GM19468 (cell line): ENCODE results near the gene AKT2.

Experiments
- ATAC-seq: cut with Tn5 transposase; IDR thresholded peaks from one replicate; pipeline ENCODE4 v1.9.1; 2021; ENCODE audit warnings: mild to moderate bottlenecking, moderate library complexity, moderate number of reproducible peaks; ENCODE audit not compliant: unreplicated experiment; ENCODE audit errors: extremely low read depth

AKT2 gene

GRCh38 chr19:40239415-40240226 lies 45.5 kb downstream of the AKT2 start:
- ATAC-seq, result no peak

- ATAC-seq, result no peak
These were observed 46.4 kb downstream of the AKT2 start for GRCh38 chr19:40238775-40239174.

DNA sequence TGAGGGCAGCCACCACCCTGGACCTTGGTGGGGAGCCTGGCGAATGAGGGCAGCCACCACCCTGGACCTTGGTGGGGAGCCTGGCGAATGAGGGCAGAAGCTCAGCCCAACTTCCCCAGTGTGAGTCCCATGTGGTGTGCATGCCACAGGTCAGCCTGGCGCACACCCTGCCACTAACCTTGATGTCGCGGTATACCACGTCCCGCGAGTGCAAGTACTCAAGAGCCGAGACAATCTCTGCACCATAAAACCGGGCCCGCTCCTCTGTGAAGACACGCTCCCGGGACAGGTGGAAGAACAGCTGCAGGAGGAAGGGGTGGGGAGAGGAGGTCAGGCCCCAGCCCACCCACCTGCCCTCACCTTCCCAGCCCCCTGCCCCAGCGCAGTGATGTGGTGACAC lies 47.4 kb downstream of the AKT2 start:
- no peak for ATAC-seq

DNA sequence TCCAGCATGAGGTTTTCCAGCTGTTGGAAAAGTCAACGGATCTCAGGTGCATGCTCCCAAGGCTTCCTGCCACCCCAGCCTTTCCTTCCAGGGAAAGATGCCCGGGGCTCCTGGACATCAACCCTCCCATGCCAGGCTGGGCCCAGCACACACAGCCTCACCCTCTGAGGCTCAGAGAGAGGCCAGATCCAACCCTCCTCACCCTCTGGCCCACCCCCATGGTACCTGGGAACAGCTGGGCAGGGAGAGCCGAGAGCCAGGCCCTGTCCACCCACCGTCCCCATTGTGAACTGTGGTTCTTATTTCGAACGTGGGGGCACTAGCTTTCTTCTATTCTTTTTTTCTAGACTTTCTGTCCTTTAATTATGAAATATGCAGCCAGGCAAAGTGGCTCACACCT lies 48.8 kb downstream of the AKT2 start:
- ATAC-seq, result no peak

DNA sequence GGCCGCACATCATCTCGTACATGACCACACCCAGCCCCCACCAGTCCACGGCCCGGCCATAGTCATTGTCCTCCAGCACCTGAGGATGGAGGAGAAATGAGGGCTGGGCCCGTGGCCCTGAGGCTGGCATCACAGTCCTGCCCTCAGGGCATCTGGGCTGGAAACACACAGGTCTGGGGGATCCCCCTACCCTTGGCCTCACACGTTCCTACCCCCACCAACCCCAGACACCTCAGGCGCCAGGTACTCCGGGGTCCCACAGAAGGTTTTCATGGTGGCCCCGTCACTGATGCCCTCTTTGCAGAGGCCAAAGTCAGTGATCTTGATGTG lies 49.2 kb downstream of the AKT2 start:
- no peak for ATAC-seq

DNA sequence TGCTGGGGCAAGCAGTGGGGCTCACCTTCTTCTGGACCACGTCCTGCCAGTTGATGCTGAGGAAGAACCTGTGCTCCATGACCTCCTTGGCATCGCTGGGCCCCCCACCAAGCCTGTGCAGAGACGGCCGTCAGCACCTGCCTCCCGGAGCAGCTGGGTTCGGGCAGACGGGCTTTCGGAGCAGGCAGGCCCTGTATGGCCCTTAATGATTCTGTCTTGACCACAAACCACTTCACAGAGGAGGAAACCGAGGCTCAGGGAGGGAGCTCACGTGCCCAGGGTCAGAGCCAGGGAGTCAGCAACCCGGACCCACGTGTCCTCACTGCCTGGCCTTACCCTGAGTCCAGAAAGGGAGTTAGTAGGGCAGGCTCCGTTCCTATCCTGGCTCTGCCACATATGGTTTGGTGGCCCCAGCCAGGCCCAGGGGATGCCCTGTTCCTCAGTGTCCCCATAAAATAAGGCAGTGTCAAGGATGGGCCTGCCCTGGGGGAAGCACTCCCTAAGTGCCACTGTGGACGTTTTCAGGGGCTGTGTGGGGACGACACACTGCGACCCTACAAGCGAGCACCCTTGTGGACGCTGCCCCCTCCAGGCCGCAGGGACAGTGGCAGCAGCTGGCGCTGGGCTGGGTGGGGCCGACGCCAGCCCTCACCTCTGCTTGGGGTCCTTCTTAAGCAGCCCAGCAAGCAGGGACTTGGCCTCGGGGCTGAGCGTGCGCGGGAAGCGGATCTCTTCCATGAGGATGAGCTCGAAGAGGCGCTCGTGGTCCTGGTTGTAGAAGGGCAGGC lies 49.7 kb downstream of the AKT2 start:
- no peak for ATAC-seq

- ATAC-seq, result no peak
These were observed 50.5 kb downstream of the AKT2 start for GRCh38 chr19:40234429-40235237.

DNA sequence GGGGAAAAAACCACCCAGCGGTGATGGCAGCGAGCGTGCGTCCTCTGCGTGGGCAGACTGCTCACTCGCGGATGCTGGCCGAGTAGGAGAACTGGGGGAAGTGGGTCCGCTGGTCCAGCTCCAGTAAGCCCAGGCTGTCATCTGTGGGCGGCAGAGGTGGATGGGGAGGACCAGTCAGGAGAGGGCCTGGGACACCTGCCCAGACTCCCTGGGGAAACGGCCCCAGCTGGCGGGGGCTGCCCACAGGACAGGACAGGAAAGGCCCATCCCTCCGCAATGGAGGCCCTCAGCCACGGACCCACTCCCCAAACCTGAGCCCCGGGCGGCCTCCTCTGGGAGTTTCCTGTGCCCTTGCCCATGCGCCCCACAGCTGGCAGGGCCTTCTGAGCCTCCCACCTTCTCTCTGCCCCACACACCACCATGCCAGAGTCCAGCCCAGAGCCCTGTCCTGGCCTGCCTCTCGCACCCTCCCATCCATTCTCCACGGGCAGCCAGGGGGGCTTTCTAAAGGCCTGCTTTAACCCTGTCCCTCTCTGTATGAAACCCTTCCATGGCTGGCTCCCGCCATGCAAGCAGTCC lies 51.2 kb downstream of the AKT2 start:
- ATAC-seq, result no peak

GRCh38 chr19:40232949-40233810 lies 52.0 kb downstream of the AKT2 start:
- ATAC-seq, result no peak

DNA sequence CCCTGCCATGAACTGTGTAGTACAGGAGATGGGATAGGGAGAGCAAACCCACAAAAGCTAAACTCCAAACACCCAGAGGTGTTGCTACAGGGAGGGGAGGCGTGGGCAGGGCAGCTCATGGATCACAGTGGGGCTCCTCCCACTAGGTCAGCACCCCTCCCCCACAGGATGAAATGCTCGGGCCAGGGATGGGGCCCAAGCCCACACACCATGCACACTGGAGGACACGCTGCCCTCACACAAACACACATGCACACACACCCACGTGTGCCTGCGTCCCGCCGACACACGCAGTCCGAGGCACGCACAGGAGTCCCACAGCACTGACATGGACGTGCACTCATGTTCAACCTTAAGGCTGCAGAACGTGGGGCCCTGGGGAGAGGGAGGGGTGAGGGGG lies 52.7 kb downstream of the AKT2 start:
- no peak for ATAC-seq

- ATAC-seq, result no peak
These were observed 53.4 kb downstream of the AKT2 start for GRCh38 chr19:40231544-40232424.

DNA sequence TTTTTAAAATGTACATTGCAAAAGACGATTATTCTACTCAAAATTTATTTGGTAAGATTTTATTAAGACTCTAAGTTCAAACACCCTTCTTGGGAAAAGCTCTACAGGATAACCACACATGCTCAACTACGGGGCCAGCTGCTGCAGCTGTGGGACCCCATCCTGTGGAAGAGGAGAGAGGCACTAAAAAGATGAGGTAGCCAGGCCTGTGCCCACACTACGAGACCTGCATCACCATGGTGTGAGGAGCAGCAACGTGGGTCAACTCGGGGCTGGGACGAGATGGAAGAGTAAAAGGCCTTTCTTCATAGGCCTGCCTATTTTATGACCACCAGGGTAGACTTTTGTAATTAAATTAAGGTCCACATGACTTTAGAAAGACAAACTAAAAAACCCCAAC lies 54.1 kb downstream of the AKT2 start:
- no peak for ATAC-seq

- no peak for ATAC-seq
These were observed 55.2 kb downstream of the AKT2 start for GRCh38 chr19:40229926-40230417.

- ATAC-seq, result no peak
These were observed 55.7 kb downstream of the AKT2 start for GRCh38 chr19:40229484-40229883.

- no peak for ATAC-seq
These were observed 56.3 kb downstream of the AKT2 start for GRCh38 chr19:40228863-40229262.

DNA sequence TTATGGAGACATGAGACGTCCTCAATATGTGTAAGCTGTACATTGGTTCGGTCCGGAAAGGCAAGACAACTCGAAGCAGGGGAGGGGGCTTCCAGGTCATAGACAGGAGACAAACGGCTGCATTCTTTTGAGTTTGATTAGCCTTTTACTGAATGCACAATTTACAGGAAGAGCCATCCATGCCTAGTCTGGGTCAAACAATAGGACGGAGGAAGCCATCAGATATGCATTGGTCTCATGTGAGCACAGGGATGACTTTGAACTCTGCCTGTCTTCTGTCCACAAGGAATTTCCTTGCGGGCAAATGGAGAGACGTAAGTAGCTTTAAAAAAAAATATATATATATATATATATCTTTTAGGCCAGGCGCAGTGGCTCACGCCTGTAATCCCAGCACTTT lies 56.8 kb downstream of the AKT2 start:
- no peak for ATAC-seq

DNA sequence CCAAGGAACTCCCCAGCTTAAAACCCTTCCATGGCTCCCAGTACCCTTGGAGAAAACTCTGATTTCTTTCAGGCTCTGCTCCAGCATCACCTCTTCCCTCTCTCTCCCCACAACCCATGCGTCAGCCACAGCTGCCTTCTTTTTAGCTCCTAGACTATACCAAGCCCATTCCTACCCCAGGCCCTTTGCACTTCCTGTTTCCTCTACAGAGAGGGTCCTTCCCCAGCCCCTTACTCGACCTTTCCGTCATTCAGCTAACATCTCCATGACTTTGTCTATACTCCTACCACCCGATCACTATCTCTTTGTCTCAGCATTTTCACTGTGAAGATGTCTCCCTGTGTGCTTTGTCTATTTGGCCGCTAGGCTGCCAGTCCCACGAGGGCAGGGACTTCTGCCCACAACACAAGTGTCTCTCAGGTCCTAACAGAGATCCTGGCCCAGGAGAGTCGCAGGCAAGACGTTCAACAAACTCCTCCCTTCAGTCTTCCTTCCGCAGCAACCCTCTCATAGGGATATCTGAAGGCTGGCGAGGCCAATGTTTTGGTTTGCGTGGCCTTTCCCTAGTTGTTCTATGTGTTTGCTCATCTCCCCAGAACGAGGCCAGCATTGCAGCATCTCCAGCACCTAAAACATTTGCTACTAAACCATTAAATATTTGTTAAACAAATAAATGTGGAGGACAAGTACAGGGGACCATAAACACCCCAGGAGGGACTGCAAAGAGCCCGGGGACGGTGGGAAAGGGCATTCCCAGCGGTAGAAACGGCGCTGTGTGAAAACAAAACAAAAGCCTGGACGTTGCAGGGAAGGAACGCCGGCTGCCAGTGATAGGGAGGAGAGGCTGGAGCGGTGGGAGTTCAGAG lies 59.5 kb downstream of the AKT2 start:
- no peak for ATAC-seq
